Embryonic facial prominence (tissue), 1 donor: ENCODE data around the gene TRIM51.
"Not testable (repeated sequence)": the region's sequence is repeated elsewhere in the genome, so short reads cannot be mapped to it uniquely, and the experiment has no call there.

Source experiments
- DNase-seq: peaks from one replicate; pipeline ENCODE4 v3.0.0-alpha.2; 2016; ENCODE audit errors: extremely low spot score

Gene TRIM51

DNA sequence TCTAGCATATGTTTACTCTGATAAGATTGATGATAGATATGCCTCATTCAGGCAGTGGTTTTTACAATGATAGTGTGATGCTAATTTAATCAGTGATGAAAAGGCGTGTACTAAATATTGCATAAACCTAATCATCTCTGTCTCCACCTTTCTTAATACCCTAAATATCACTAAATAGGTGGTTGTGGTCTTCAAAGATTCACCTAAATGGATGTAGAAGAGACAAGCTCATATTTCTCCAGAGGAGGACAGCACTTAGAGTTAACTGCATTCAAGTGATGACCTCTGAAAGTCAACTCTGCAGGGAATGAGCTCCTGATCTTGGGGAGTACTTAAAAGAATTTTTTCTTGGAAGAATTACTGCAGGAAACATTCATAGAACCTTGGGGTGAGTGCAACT is at the start of gene TRIM51:
Gene TRIM51, plus strand, starts transcription at position 301 of the 400 bp plus-strand sequence. CDS start 2,132 bp downstream, outside the sequence.
- not testable (repeated sequence) for DNase-seq

- no peak for DNase-seq
Measured at GRCh38 chr11:55838452-55838851, 44.6 kb upstream of the TRIM51 start, which contains the start of gene OR5D16. Gene OR5D16 (plus strand): TSS chr11:55838752. CDS start chr11:55838752, 0 bp downstream.

DNA sequence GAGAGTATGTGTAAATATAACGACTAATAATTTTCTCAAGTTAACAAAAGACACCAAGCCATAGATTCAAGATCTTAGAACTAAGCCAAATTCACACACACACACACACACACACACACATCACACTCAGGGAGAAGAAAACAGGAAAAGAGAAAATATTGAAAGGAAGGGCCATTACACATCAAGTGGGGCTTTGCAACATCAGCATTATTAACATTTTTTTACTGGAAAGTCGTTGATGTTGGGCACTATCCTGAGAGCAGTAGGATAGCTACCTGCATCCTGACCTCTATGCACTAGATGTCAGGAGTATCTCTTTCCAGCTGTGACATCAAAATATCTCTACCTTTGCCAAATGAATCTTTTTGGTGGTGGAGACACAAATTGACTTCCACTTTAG is 35.6 kb upstream of the TRIM51 start:
- DNase-seq: no peak

DNA sequence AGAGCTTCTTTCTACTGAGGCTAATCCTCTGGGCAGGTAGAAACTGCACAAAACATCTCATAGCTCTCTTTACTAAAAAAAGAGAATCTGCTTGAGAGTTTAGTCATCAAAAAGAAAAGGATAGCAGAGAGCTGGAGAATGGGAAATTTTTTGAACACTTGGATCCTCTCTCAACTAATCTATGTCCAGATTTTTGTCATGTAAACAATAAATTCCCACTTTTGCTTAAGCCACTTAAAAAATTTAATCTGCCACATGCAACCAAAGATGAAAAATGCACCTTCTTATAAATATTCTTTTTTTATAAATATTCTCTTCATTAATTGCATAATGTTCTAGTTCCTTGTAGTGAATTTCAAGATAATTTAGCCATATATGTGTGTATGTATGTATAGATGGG is 34.1 kb upstream of the TRIM51 start:
- no peak for DNase-seq

GRCh38 chr11:55852141-55852540 is 31.0 kb upstream of the TRIM51 start:
- no peak for DNase-seq

DNA sequence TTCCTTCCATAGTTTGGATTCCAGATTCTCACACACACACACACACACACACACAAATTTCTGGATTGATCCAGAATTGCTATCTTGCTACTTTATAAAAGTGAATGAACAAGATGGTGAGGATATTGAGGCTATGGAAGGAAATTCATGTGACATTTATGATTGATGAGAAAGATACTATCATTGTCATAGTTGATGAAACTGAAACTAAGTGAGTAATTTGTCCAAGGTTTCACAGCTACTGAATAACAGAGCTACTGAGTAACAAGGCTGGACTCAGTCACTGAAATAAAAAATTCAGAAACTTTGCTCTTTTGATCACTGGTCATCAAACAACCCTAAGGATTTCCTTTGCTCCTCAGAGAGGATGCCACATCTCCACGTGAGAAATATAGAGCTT is 28.4 kb upstream of the TRIM51 start:
- DNase-seq: no peak

GRCh38 chr11:55867354-55867753 is 15.7 kb upstream of the TRIM51 start:
- not testable (repeated sequence) for DNase-seq

- not testable (repeated sequence) for DNase-seq
Measured at GRCh38 chr11:55872731-55873130, 10.4 kb upstream of the TRIM51 start.

GRCh38 chr11:55873146-55873545 is 10.0 kb upstream of the TRIM51 start:
- DNase-seq: not testable (repeated sequence)

DNA sequence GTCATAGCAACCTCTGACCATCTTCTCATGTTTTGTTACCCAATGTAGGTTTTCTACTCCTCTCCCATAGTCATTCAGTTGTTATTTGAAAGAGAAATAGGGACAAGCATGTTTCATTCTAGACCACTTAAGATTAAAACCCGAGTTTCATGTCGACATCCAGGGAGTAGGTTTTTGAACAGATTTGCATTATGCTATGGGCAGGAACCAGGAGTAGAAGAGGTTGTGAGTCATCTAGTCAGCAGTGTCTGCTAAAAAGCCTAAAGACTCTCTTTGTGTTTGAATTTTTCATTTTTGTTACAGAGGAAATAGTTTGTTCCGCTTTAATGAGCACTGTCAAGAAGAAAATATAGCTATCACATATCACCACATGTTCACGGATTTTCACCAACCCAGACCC is 1.9 kb downstream of the TRIM51 start:
- not testable (repeated sequence) for DNase-seq

DNA sequence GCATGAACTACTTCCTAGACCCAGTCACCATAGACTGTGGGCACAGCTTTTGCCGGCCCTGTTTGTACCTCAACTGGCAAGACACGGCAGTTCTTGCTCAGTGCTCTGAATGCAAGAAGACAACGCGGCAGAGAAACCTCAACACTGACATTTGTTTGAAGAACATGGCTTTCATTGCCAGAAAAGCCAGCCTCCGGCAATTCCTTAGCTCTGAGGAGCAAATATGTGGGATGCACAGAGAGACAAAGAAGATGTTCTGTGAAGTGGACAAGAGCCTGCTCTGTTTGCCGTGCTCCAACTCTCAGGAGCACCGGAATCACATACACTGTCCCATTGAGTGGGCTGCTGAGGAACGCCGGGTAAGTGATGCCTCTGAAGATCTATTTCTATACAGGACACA is 2.4 kb downstream of the TRIM51 start:
- DNase-seq: not testable (repeated sequence)

GRCh38 chr11:55895216-55895615 is 12.1 kb downstream of the TRIM51 start:
- DNase-seq: no peak

DNA sequence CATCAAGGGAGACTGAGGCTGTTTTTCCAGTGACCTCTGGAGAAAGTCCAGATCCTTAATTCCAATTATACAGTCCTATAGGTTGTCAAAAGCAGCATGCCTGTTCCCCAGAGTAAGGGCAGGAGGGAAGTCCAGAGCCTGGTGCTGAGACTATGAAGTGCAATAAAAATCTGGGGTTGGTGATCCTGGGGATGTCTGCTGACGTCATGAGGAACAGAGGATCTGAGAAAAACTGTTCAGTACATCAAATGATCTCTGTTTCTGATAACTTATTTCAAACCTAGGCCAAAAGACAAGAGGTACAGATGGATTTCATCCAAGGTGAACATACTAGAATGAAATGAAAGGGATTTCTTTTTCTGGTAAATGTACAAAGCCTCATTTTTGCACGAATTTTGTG is 19.2 kb downstream of the TRIM51 start:
- DNase-seq: no peak

DNA sequence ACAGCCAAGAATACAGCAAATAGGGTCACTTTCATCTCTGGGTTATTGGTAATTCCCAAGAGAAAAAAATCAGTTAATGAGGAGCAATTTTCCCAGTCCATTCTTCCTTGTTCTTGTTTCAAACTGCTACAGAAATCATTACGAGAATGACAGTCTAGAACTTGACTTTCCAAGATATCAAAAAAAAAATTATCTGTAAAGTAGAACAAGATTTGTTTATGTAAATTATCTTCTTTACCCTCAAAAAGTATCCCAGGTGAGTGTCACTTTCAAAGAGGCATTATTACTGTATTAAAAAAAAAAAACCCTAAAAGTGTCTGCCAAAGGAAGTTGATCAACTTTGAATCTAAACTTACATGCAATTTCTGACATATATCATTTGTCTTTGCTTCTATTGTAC is 31.4 kb downstream of the TRIM51 start, which contains the start of gene OR5W2:
Gene OR5W2, minus strand, starts transcription at position 101 of the 400 bp plus-strand sequence. Its CDS starts 0 bp downstream, at position 101.
- DNase-seq: no peak

DNA sequence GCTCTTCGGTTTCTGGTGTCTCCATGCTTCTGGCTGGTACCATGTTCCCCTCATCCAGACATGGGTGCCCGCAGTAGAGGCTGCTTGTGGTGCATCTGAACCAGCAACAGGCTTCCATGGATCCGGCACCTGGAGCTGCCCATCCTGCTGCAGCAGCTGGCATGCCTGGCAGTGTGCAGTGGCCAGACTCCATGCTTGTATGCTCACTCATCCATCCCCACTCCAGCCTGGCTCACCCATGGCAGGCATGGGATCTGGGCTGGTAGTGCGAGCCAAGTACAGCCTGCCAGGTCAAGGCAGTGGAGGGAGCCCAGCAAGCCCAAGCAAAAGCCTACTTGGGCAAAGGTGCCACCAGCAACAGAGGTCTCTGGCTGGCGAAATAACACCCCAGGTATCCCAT is 37.4 kb downstream of the TRIM51 start:
- DNase-seq: no peak

- no peak for DNase-seq
Measured at GRCh38 chr11:55936300-55936699, 53.2 kb downstream of the TRIM51 start, which contains the start of gene OR5I1. Gene OR5I1 (minus strand): TSS chr11:55936400. CDS start chr11:55936400, 0 bp downstream.
